NCI-H748 (cell line): Measurements from ENCODE around the gene LMO4.

Experiments
- DNase-seq: peaks from one replicate; lab custom pipeline; 2025; ENCODE audit not compliant: unreplicated experiment; lab: John Stamatoyannopoulos, UW

The LMO4 gene

GRCh38 chr1:87327376-87328271 is 1.1 kb upstream of the LMO4 start:
- no peak for DNase-seq

GRCh38 chr1:87329051-87329525 is 408 bp downstream of the LMO4 start:
- DNase-seq, result peak; percentile 70

- peak; percentile 20 for DNase-seq
These were observed 911 bp downstream of the LMO4 start for GRCh38 chr1:87329526-87330056.

GRCh38 chr1:87330057-87330884 is 1.6 kb downstream of the LMO4 start:
- DNase-seq, result peak; percentile 38

- DNase-seq, result no peak
These were observed 2.2 kb downstream of the LMO4 start for GRCh38 chr1:87330885-87331364.

GRCh38 chr1:87331365-87332241 is 2.9 kb downstream of the LMO4 start:
- DNase-seq, result peak; percentile 91

GRCh38 chr1:87333692-87334347 is 5.1 kb downstream of the LMO4 start:
- DNase-seq, result no peak

- peak; percentile 70 for DNase-seq
These were observed 5.9 kb downstream of the LMO4 start for GRCh38 chr1:87334351-87335174.

GRCh38 chr1:87335175-87335884 is 6.7 kb downstream of the LMO4 start:
- peak; percentile 83 for DNase-seq

GRCh38 chr1:87336623-87337067 is 8.0 kb downstream of the LMO4 start:
- DNase-seq, result peak; percentile 17

- no peak for DNase-seq
These were observed 8.9 kb downstream of the LMO4 start for GRCh38 chr1:87337606-87338005.

- DNase-seq, result no peak
These were observed 9.9 kb downstream of the LMO4 start for GRCh38 chr1:87338566-87338965.

- DNase-seq, result no peak
These were observed 15.6 kb downstream of the LMO4 start for GRCh38 chr1:87344231-87344630.

- DNase-seq, result no peak
These were observed 17.6 kb downstream of the LMO4 start for GRCh38 chr1:87346130-87346814.

GRCh38 chr1:87348341-87349019 is 19.8 kb downstream of the LMO4 start:
- peak; percentile 66 for DNase-seq

- DNase-seq, result no peak
These were observed 20.4 kb downstream of the LMO4 start for GRCh38 chr1:87349036-87349435.

GRCh38 chr1:87355894-87356293 is 27.2 kb downstream of the LMO4 start:
- DNase-seq, result no peak
